ENCODE data around the gene KIAA1755.

Gene KIAA1755

DNA sequence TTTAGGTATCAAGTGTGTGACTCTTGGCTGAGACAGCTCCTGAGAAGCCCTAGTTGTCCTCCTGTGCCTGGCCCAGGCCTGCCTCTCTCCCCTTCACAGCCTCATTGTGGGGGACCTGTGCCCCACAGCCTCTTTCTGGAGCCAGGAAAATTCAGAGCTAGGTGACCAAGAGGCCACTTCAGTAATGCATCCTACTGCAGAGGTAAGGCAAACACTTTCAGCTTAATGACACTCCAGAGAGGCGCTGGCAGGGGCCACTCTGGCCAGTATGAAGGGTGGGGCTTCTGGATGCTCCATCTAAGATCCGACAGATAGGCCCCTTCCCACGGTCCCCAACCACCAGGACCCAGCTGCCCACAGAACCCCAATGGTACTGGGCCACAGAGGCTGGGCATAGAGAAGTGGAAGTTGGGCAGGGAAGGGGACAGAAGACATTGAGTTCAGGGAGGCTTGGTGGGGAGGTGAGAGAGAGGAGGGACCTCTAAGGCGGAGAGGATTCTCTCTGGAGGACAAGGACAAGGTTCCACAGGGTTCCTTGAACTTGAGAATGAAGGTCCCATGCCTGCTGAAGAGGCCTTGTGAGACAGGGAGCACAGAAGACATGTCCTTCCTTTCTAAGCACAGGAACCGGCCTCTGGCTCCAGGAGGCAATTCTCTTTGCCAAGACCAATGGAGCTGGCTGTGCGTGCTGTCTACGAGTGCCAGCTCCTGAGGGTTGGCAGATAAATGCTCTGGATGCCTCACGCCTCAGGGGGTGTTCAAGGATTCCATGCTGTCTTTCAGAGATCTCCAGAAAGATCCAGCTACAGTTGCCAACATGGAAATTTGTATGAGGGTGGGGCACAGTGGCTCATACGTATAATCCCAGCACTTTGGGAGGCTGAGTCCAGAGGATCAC is 49.1 kb downstream of the KIAA1755 start:
- no peak overlapping the region for H3K4me3 ChIP-seq (ENCODE audit: control insufficient read depth, low read depth, low read length)
- no peak for DNase-seq (ENCODE audit: low read depth)
- TF ChIP-seq, protein P1, sequence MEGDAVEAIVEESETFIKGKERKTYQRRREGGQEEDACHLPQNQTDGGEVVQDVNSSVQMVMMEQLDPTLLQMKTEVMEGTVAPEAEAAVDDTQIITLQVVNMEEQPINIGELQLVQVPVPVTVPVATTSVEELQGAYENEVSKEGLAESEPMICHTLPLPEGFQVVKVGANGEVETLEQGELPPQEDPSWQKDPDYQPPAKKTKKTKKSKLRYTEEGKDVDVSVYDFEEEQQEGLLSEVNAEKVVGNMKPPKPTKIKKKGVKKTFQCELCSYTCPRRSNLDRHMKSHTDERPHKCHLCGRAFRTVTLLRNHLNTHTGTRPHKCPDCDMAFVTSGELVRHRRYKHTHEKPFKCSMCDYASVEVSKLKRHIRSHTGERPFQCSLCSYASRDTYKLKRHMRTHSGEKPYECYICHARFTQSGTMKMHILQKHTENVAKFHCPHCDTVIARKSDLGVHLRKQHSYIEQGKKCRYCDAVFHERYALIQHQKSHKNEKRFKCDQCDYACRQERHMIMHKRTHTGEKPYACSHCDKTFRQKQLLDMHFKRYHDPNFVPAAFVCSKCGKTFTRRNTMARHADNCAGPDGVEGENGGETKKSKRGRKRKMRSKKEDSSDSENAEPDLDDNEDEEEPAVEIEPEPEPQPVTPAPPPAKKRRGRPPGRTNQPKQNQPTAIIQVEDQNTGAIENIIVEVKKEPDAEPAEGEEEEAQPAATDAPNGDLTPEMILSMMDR (conservative IDR thresholded peaks at IDR 0.05; ENCODE audit: control insufficient read depth, insufficient read depth, low read depth, low read length), result no peak

DNA sequence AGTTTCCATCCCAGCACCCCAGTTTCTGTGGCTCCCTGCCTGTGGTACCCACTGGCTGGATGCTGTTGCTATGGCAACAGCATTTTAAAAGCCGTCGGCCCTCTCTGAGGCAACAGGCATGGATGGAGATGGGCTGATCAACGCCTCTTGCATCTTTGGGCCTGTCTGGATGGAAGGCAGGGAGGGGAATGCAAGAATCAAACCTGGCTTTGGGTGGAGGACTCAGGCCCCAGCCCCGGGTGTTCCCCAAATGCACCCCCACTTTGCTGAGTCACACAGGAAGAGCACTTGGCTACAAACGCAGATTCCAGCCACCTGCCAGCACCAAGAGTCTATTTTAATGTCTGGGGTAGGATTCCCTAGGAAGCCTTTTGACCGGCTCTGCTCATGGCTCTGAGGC is 49.8 kb downstream of the KIAA1755 start:
- no peak overlapping the region for H3K4me3 ChIP-seq (ENCODE audit: control insufficient read depth, low read depth, low read length)
- no peak for DNase-seq (ENCODE audit: low read depth)
- TF ChIP-seq, protein P1 (conservative IDR thresholded peaks at IDR 0.05; ENCODE audit: control insufficient read depth, insufficient read depth, low read depth, low read length), result no peak

DNA sequence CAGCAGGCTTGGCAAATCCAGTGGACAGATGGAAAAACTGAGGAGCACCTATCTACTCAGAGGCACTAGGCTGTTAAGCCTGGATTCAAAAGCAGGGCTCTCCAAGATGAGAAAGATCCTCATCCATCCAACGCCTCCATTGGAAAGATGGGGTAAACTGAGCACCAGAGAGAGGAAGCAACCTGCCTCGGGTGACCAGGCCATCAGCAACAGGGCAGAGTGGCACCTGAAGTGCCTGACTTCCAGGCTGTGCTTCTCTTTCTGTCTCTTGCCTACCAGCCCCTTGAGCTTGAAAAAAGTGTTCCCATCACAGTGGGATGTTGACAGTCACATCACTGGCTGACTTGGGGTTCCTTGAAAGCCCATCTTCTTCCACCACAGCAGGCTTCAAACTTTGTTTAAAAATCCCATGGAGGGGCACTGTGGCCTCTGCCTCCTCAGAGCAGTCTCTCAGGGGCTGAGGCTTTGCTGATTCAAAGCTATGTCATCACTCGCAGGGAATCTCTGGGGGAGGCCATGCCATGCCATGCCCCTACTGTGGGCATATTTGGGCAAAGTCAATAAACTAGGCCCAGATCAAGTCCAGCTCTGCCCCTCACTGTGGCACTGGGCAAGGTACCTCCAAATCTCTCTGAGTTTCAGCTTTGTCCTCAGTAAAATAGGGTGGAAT is 50.7 kb downstream of the KIAA1755 start:
- no peak for DNase-seq (ENCODE audit: low read depth)
- H3K4me3 ChIP-seq (ENCODE audit: control insufficient read depth, low read depth, low read length), result no peak overlapping the region
- TF ChIP-seq, protein P1 (conservative IDR thresholded peaks at IDR 0.05; ENCODE audit: control insufficient read depth, insufficient read depth, low read depth, low read length), result no peak

DNA sequence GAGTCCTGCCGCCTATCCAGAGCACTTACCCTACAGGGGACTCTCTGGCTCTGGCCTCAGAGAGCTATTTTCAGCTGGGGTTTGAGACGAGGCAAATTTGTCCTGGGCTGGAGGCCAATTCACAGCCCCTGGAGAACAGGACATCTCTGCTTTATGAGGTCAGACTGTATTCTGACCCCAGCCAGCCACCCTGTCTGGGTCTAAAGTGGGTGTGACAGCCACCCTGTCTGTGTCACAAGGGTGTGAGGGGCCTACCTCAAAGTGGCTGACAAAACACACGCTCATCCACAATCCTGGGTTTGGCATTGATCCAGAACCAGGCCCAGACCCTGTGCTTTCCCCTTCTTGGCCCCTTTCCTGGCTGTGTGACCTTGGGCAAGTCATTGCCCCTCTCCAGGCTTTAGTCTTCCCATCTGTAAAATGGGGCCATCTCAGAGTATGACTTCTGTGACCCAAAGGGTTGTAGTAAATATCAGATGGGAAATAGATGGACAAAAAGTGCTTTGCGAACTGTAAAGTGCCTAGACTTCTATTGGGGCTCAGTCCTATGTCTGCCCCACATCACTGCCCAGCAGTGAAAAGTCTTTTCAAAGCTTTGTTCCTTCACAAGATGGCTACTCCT is 51.4 kb downstream of the KIAA1755 start:
- no peak for DNase-seq (ENCODE audit: low read depth)
- TF ChIP-seq, protein P1 (conservative IDR thresholded peaks at IDR 0.05; ENCODE audit: control insufficient read depth, insufficient read depth, low read depth, low read length), result no peak
- H3K4me3 ChIP-seq (ENCODE audit: control insufficient read depth, low read depth, low read length), result no peak overlapping the region

DNA sequence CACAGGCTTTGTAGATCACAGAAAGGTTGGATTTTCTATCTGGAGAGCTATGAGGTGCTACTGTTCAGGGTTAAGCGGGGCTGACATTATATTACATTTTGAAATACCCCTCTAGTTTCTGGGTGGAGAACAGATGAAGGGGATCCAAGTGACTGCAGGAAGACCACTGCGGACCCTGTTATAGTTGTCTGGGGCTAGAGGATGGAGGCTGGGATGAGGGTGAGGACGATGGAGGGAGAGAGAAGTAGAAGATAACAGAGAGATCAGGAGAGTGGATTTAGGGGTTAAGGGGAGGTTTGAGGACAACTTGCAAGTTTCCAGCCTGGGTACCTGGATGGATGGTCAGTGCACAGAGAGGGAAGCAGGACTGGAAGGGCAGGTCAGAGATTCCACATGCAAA is 52.0 kb downstream of the KIAA1755 start:
- DNase-seq (ENCODE audit: low read depth), result no peak
- no peak overlapping the region for H3K4me3 ChIP-seq (ENCODE audit: control insufficient read depth, low read depth, low read length)
- TF ChIP-seq, protein P1 (conservative IDR thresholded peaks at IDR 0.05; ENCODE audit: control insufficient read depth, insufficient read depth, low read depth, low read length), result no peak

DNA sequence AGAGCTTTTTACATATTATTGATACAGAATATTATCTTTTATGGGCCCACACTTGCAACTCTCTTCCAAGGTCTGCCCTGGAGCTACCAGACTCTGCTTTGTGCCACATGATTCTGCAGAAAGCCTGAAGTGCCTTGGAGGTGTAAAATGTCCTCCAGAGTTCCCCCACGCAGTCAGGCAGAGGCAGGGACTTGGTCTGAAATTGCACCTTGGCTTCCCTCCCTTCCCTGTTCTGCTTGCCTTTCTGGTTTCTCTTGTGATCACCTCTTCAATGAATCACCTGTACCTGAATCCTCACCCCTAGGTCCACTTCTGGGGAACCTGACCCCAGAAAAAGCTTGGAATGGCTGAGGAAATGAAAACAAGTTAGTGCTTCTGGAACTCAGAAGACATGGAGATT is 52.4 kb downstream of the KIAA1755 start:
- DNase-seq (ENCODE audit: low read depth), result no peak
- TF ChIP-seq, protein P1 (conservative IDR thresholded peaks at IDR 0.05; ENCODE audit: control insufficient read depth, insufficient read depth, low read depth, low read length), result no peak
- H3K4me3 ChIP-seq (ENCODE audit: control insufficient read depth, low read depth, low read length), result no peak overlapping the region
